SK-N-SH (cell line): ENCODE data around the gene MYH15. TPM values are rescaled to one million over a fixed set of nuclear protein-coding genes. Genes with fewer than 3 reads are reported as not detected.

Source experiments
- CTCF ChIA-PET: fragments of 300-600, 350-600 bp; formaldehyde crosslinking; extraction: SDS; loops from one replicate; lab custom pipeline; 2021; lab: Yijun Ruan, JAX
- POLR2A ChIA-PET: fragments of 350-600 bp; sonication (Branson Sonifier 250); formaldehyde crosslinking; extraction: SDS; loops from one replicate; lab custom pipeline; 2020; ENCODE audit warnings: antibody characterized with exemption, inconsistent platforms; lab: Yijun Ruan, JAX
- DNase-seq: peaks from one replicate; pipeline ENCODE4 v3.0.0; 2012
- H2AFZ ChIP-seq: fragments of 200-600 bp; sonication (generic); 2 replicates; pipeline ENCODE4 v1.8.1; 2016; ENCODE audit warnings: antibody characterized with exemption, mild to moderate bottlenecking, low read depth
- H3F3A ChIP-seq: fragments of 200-600 bp; sonication (generic); replicated peaks from 2 replicates; pipeline ENCODE3; 2016; ENCODE audit warnings: antibody characterized with exemption, mild to moderate bottlenecking; ENCODE audit not compliant: insufficient read depth
- H3K27ac ChIP-seq, 2 experiments: fragments of 200-500 bp in 1 of 2; fragments of 200-600 bp in 1 of 2; sonication (Bioruptor generic) in 1 of 2; sonication (generic), shearing (Covaris generic) in 1 of 2; 2 replicates each; pipeline versions ENCODE4 v1.5.1 to v1.6.1; 2014 to 2016; ENCODE audit warnings: low read depth in 2 of 2, inconsistent platforms in 1 of 2, low read length in 1 of 2, mild to moderate bottlenecking in 1 of 2, mixed read lengths in 1 of 2
- H3K27me3 ChIP-seq: fragments of 200-600 bp; sonication (generic), shearing (Covaris generic); 2 replicates; pipeline ENCODE4 v1.6.1; 2016; ENCODE audit warnings: mixed run types; ENCODE audit not compliant: insufficient read depth
- H3K36me3 ChIP-seq, 2 experiments: fragments of 200-500 bp in 1 of 2; fragments of 200-600 bp in 1 of 2; sonication (Bioruptor generic) in 1 of 2; sonication (generic) in 1 of 2; replicated peaks in 1 of 2; 2 replicates each; pipeline versions ENCODE3 to v1.5.1; 2014 to 2016; ENCODE audit warnings: low read length in 1 of 2, mild to moderate bottlenecking in 1 of 2; ENCODE audit not compliant: insufficient read depth in 2 of 2, control insufficient read depth in 1 of 2
- H3K4me1 ChIP-seq, 2 experiments: fragments of 200-500 bp in 1 of 2; fragments of 200-600 bp in 1 of 2; sonication (Bioruptor generic) in 1 of 2; sonication (generic), shearing (Covaris generic) in 1 of 2; 2 replicates each; pipeline versions ENCODE4 v1.5.1 to v1.6.1; 2014 to 2016; ENCODE audit warnings: low read depth in 1 of 2, low read length in 1 of 2, mixed run types in 1 of 2; ENCODE audit not compliant: insufficient read depth in 2 of 2, control insufficient read depth in 1 of 2
- H3K4me2 ChIP-seq: fragments of 200-600 bp; sonication (generic), shearing (Covaris generic); 2 replicates; pipeline ENCODE4 v1.6.1; 2017; ENCODE audit warnings: mixed run types
- H3K4me3 ChIP-seq, 2 experiments: fragments of 200-500 bp in 1 of 2; fragments of 200-600 bp in 1 of 2; sonication (Bioruptor generic) in 1 of 2; sonication (generic), shearing (Covaris generic) in 1 of 2; 2 replicates each; pipeline versions ENCODE4 v1.5.1 to v1.8.1; 2014 to 2016; ENCODE audit warnings: low read depth in 2 of 2, inconsistent platforms in 1 of 2, low read length in 1 of 2, mild to moderate bottlenecking in 1 of 2, mixed read lengths in 1 of 2, moderate library complexity in 1 of 2
- H3K79me2 ChIP-seq: fragments of 200-600 bp; sonication (generic); 2 replicates; pipeline ENCODE4 v1.8.1; 2017; ENCODE audit warnings: mild to moderate bottlenecking; ENCODE audit not compliant: insufficient read depth
- H3K9ac ChIP-seq: fragments of 200-600 bp; sonication (generic); 2 replicates; pipeline ENCODE4 v1.6.1; 2017; ENCODE audit warnings: mixed run types
- H3K9me2 ChIP-seq: fragments of 200-600 bp; sonication (generic); 2 replicates; pipeline ENCODE4 v1.6.1; 2017; ENCODE audit warnings: mixed run types
- H3K9me3 ChIP-seq: fragments of 200-600 bp; sonication (generic); 2 replicates; pipeline ENCODE4 v1.6.1; 2017; ENCODE audit warnings: mixed run types, mild to moderate bottlenecking, moderate library complexity
- H4K20me1 ChIP-seq: fragments of 200-600 bp; sonication (generic); 2 replicates; pipeline ENCODE4 v1.6.1; 2017; ENCODE audit warnings: mild to moderate bottlenecking, mixed run types; ENCODE audit not compliant: insufficient read depth
- ELF1 ChIP-seq: IDR thresholded peaks from 2 replicates; pipeline ENCODE4 v1.4.0; 2012
- FOXJ3 ChIP-seq: sonication (generic); formaldehyde crosslinking; IDR thresholded peaks from 2 replicates; pipeline ENCODE4 v1.5.1; 2020; ENCODE audit warnings: mild to moderate bottlenecking, missing genetic modification reagents
- FOXM1 ChIP-seq: IDR thresholded peaks from 2 replicates; pipeline ENCODE4 v1.4.0; 2012; ENCODE audit warnings: low read depth, mild to moderate bottlenecking
- GABPA ChIP-seq: IDR thresholded peaks from 2 replicates; pipeline ENCODE4 v1.4.0; 2012; ENCODE audit warnings: low read depth, mild to moderate bottlenecking
- MXI1 ChIP-seq: IDR thresholded peaks from 2 replicates; pipeline ENCODE4 v1.6.1; 2012; ENCODE audit warnings: mild to moderate bottlenecking, low read depth, low read length, improper control_type of control experiment
- NFIC ChIP-seq: IDR thresholded peaks from 2 replicates; pipeline ENCODE4 v1.4.0; 2012; ENCODE audit warnings: borderline replicate concordance
- SIN3A ChIP-seq: IDR thresholded peaks from 2 replicates; pipeline ENCODE4 v1.6.1; 2012; ENCODE audit warnings: low read depth, mild to moderate bottlenecking, low read length, moderate library complexity, borderline replicate concordance
- SMC3 ChIP-seq: IDR thresholded peaks from 2 replicates; pipeline ENCODE4 v1.6.1; 2012; ENCODE audit warnings: low read depth, low read length, improper control_type of control experiment
- TAF1 ChIP-seq: IDR thresholded peaks from 2 replicates; pipeline ENCODE4 v1.6.1; 2012; ENCODE audit warnings: low read depth, mild to moderate bottlenecking, low read length, moderate library complexity, borderline replicate concordance
- WGBS: methylation state at CpG from one replicate; pipeline ENCODE4 v1.1.6; 2017; ENCODE audit warnings: low lambda C conversion rate; 5-methylcytosine and 5-hydroxymethylcytosine counted together
- polyA plus RNA-seq, 3 experiments: library from polyadenylated mRNA; depleted of rRNA; stranded (reverse); fragments of >200 nt; gene quantifications; 2 replicates each; pipeline ENCODE4 v1.2.3, GENCODE V29; 2012
- TF ChIP-seq, protein P1 (sequence below): fragments of 150-350 bp; IDR thresholded peaks from 2 replicates; pipeline ENCODE4 v1.6.1; 2016; ENCODE audit warnings: mild to moderate bottlenecking, low read depth, low read length
- TF ChIP-seq, protein P2 (sequence below): IDR thresholded peaks from 2 replicates; pipeline ENCODE4; 2012
- TF ChIP-seq, protein P3 (sequence below): IDR thresholded peaks from 2 replicates; pipeline ENCODE4 v1.4.0; 2012; ENCODE audit warnings: low read depth, borderline replicate concordance
- TF ChIP-seq, protein P4 (sequence below): fragments of 200-600 bp; sonication (generic); IDR thresholded peaks from 2 replicates; pipeline ENCODE4 v1.6.1; 2017; ENCODE audit warnings: antibody characterized with exemption, mild to moderate bottlenecking, moderate library complexity
- TF ChIP-seq, protein P5 (sequence below): IDR thresholded peaks from 2 replicates; pipeline ENCODE4 v1.4.0; 2012; ENCODE audit warnings: low read depth

The MYH15 gene
- polyA plus RNA-seq, 1 of the 3 experiments (the other 2 are of a cell fraction): 2.1 TPM

DNA sequence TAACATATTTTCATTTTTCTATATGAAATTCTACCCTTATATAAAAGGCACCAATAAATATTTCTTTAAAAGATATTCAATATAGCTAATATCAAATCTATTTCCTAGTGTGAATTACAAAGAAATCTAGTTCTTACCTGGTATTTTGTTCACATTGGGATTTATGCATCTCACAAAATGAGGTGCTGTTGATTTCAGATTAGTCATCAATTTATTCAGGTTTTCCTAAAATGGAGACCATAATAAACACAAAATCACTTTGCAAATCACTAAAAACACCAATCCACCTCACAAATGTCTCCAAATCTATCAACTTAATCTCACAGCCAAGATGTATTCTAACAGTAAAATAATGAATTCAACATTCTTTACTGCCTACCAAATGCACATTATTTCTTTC, 51.2 kb downstream of the MYH15 start (continued):
- TF ChIP-seq, protein P1, sequence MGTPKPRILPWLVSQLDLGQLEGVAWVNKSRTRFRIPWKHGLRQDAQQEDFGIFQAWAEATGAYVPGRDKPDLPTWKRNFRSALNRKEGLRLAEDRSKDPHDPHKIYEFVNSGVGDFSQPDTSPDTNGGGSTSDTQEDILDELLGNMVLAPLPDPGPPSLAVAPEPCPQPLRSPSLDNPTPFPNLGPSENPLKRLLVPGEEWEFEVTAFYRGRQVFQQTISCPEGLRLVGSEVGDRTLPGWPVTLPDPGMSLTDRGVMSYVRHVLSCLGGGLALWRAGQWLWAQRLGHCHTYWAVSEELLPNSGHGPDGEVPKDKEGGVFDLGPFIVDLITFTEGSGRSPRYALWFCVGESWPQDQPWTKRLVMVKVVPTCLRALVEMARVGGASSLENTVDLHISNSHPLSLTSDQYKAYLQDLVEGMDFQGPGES: no peak
- TF ChIP-seq SMC3: no peak
- TF ChIP-seq, protein P2, sequence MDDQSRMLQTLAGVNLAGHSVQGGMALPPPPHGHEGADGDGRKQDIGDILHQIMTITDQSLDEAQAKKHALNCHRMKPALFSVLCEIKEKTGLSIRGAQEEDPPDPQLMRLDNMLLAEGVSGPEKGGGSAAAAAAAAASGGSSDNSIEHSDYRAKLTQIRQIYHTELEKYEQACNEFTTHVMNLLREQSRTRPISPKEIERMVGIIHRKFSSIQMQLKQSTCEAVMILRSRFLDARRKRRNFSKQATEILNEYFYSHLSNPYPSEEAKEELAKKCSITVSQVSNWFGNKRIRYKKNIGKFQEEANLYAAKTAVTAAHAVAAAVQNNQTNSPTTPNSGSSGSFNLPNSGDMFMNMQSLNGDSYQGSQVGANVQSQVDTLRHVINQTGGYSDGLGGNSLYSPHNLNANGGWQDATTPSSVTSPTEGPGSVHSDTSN: no peak
- TF ChIP-seq, protein P3, sequence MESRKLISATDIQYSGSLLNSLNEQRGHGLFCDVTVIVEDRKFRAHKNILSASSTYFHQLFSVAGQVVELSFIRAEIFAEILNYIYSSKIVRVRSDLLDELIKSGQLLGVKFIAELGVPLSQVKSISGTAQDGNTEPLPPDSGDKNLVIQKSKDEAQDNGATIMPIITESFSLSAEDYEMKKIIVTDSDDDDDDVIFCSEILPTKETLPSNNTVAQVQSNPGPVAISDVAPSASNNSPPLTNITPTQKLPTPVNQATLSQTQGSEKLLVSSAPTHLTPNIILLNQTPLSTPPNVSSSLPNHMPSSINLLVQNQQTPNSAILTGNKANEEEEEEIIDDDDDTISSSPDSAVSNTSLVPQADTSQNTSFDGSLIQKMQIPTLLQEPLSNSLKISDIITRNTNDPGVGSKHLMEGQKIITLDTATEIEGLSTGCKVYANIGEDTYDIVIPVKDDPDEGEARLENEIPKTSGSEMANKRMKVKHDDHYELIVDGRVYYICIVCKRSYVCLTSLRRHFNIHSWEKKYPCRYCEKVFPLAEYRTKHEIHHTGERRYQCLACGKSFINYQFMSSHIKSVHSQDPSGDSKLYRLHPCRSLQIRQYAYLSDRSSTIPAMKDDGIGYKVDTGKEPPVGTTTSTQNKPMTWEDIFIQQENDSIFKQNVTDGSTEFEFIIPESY: no peak
- no peak for TF ChIP-seq NFIC
- no peak for TF ChIP-seq TAF1
- TF ChIP-seq FOXJ3: no peak
- TF ChIP-seq MXI1: no peak
- TF ChIP-seq, all 33 proteins: peak for 0

DNA sequence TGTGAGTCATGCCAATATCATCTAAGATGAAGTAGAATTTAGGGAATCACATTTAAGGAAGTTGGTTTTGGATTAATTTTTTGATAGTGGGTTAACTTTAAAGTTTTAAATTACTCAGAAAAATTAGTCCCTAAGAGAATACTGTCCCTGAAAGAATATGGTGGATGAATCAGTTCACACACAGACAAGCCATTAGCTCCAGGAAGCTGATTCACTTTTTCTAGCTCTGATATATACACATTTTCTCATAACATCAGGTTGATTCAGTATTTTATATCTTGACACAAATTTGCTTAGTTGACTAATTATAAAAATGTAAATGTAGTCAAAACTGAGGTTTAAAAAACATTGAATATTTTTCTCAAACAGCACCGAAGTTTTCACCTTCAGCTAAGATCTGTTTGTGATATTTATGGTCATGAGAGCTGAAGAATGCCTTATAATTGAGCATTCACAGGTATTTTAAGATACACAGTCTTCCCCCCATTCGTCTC, 55.1 kb downstream of the MYH15 start:
- ChIA-PET POLR2A (no interaction called here), CTCF (no interaction called here)

More for the DNA sequence above, 55.1 kb downstream of the MYH15 start:
- H3K27ac ChIP-seq: no peak overlapping the region
- no peaks in the 10 kb centered on the region for H3K36me3 ChIP-seq
- no peaks in the 10 kb centered on the region for H3K9me3 ChIP-seq
- H3F3A ChIP-seq: peaks cover 18% of the 10 kb centered on the region
- no peaks in the 10 kb centered on the region for H3K79me2 ChIP-seq
- no peaks in the 10 kb centered on the region for H3K9me2 ChIP-seq
- no peaks in the 10 kb centered on the region for H3K27me3 ChIP-seq
- H3K4me3 ChIP-seq: no peak overlapping the region
- H3K4me2 ChIP-seq: no peak overlapping the region
- H4K20me1 ChIP-seq: no peaks in the 10 kb centered on the region
- no peak overlapping the region for H3K9ac ChIP-seq
- TF ChIP-seq FOXM1: no peak
- no peak for TF ChIP-seq SIN3A
- no peak for TF ChIP-seq ELF1
- TF ChIP-seq NFIC: no peak
- TF ChIP-seq, protein P4, sequence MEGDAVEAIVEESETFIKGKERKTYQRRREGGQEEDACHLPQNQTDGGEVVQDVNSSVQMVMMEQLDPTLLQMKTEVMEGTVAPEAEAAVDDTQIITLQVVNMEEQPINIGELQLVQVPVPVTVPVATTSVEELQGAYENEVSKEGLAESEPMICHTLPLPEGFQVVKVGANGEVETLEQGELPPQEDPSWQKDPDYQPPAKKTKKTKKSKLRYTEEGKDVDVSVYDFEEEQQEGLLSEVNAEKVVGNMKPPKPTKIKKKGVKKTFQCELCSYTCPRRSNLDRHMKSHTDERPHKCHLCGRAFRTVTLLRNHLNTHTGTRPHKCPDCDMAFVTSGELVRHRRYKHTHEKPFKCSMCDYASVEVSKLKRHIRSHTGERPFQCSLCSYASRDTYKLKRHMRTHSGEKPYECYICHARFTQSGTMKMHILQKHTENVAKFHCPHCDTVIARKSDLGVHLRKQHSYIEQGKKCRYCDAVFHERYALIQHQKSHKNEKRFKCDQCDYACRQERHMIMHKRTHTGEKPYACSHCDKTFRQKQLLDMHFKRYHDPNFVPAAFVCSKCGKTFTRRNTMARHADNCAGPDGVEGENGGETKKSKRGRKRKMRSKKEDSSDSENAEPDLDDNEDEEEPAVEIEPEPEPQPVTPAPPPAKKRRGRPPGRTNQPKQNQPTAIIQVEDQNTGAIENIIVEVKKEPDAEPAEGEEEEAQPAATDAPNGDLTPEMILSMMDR: no peak
- TF ChIP-seq TAF1: no peak
- TF ChIP-seq, protein P5, sequence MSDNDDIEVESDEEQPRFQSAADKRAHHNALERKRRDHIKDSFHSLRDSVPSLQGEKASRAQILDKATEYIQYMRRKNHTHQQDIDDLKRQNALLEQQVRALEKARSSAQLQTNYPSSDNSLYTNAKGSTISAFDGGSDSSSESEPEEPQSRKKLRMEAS: no peak
- TF ChIP-seq GABPA: no peak
- TF ChIP-seq, all 33 proteins: peak for 0
- WGBS: 81% methylated on average over 2 of the region's 2 CpGs
- Histone ChIP-seq H3K4me1 (peaks cover 0 to 9% of the 10 kb centered on the region in 2 experiments; a peak in 1 of 4 replicates), H2AFZ (no peak overlapping the region)
- DNase-seq: no peak
